Mammary epithelial cell (primary cell): ENCODE measurements around the gene IKZF2.

Experiments used
- EZH2 ChIP-seq: IDR thresholded peaks from 2 replicates; pipeline ENCODE4 v1.6.1; 2012; ENCODE audit warnings: low read length, inconsistent platforms, borderline replicate concordance
- TF ChIP-seq, protein P1 (sequence below), 2 donors: IDR thresholded peaks in 1 of 2; conservative IDR thresholded peaks in 1 of 2; 2 replicates each; pipeline ENCODE4 v1.5.1; 2011 to 2012; ENCODE audit warnings: inconsistent platforms in 2 of 2, low read length in 2 of 2, mild to moderate bottlenecking in 2 of 2, control low read depth in 1 of 2, low read depth in 1 of 2; ENCODE audit not compliant: insufficient read depth in 1 of 2; ENCODE audit errors: extremely low read depth in 1 of 2

- TF ChIP-seq EZH2 = no peak
- TF ChIP-seq, protein P1, sequence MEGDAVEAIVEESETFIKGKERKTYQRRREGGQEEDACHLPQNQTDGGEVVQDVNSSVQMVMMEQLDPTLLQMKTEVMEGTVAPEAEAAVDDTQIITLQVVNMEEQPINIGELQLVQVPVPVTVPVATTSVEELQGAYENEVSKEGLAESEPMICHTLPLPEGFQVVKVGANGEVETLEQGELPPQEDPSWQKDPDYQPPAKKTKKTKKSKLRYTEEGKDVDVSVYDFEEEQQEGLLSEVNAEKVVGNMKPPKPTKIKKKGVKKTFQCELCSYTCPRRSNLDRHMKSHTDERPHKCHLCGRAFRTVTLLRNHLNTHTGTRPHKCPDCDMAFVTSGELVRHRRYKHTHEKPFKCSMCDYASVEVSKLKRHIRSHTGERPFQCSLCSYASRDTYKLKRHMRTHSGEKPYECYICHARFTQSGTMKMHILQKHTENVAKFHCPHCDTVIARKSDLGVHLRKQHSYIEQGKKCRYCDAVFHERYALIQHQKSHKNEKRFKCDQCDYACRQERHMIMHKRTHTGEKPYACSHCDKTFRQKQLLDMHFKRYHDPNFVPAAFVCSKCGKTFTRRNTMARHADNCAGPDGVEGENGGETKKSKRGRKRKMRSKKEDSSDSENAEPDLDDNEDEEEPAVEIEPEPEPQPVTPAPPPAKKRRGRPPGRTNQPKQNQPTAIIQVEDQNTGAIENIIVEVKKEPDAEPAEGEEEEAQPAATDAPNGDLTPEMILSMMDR (conservative IDR thresholded peaks at IDR 0.05 in 1 of 2, IDR thresholded peaks at IDR 0.05 in 1 of 2; ENCODE audit: extremely low read depth in 1 of 2, insufficient read depth in 1 of 2, low read depth in 1 of 2, low read length in 2 of 2) = no peak
These were observed 155.5 kb downstream of the IKZF2 start for GRCh38 chr2:212995920-212996319.
